ENCODE results near the gene KIF3B. TPM values are rescaled to one million over a fixed set of nuclear protein-coding genes. Genes with fewer than 3 reads are reported as not detected.

KIF3B gene
- total RNA-seq, 1 experiment from 2014 or later, result 31.5 TPM

DNA sequence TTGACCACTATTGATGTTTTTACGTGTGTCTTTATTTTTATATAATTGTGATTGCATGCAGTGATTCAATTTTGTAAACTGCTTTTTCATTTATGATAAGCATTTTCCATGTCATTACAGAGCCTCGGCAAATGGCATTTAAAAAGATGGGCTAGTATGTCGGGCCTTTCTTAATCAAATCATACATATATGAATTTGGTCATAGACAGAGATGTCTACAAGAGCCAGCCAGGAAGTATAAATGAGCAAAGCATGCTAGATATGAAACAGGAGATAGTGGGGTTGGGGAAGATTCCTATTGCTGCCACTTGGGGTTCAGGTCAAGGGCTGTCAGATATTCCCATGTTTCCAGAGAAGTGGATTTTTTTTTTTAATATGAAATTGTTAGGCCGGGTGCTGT lies 20.0 kb downstream of the KIF3B start:
- ChIA-PET RAD21 (ENCODE audit: low non-redundant PET in 1 of 2, low total read pairs in 2 of 2, uncharacterized antibody in 2 of 2, unreplicated experiment in 2 of 2) (no interaction called here), POLR2A (no interaction called here), CTCF (no interaction called here)
- H3K9ac ChIP-seq (ENCODE audit: low read length), result no peak overlapping the region
- no peak overlapping the region for H2AFZ ChIP-seq (ENCODE audit: low read depth, low read length, poor library complexity, severe bottlenecking)
- no peak overlapping the region for H3K27ac ChIP-seq (ENCODE audit: low read depth, low read length)
- no peaks in the 10 kb centered on the region for H4K20me1 ChIP-seq (ENCODE audit: insufficient read depth)
- no peak for ATAC-seq
- H3K4me1 ChIP-seq (ENCODE audit: control insufficient read depth in 1 of 2, insufficient read depth in 2 of 2, low read length in 2 of 2), result peaks cover 3 to 8% of the 10 kb centered on the region in 2 experiments; a peak in 3 of 4 replicates
- no peaks in the 10 kb centered on the region for H3K9me2 ChIP-seq (ENCODE audit: insufficient read depth)
- H3K4me2 ChIP-seq (ENCODE audit: low read length), result no peak overlapping the region
- no TSS peak for BruUV-seq (replicated peaks)
- H3K4me3 ChIP-seq (replicated peaks in 1 of 2; ENCODE audit: low read depth in 1 of 2, low read length in 2 of 2), result no peak overlapping the region
- H3K36me3 ChIP-seq (ENCODE audit: control insufficient read depth in 1 of 2, insufficient read depth in 2 of 2, low read length in 2 of 2), result no peaks in the 10 kb centered on the region
- peaks cover 22% of the 10 kb centered on the region for H3K79me2 ChIP-seq (ENCODE audit: insufficient read depth, low read length)
- no peak for DNase-seq (ENCODE audit: low read depth, low spot score)
- intact Hi-C loops (cut with micrococcal nuclease), result no loop called here
- no peaks in the 10 kb centered on the region for H3K27me3 ChIP-seq (ENCODE audit: insufficient read depth, low read length)
- TF ChIP-seq YY1 (IDR thresholded peaks at IDR 0.05; ENCODE audit: extremely low read depth, insufficient replicate concordance, low read depth, low read length), result no peak
- TF ChIP-seq ZFX (IDR thresholded peaks at IDR 0.05), result no peak
- TF ChIP-seq SP1 (IDR thresholded peaks at IDR 0.05; ENCODE audit: low read depth), result no peak
- no peak for TF ChIP-seq POLR2AphosphoS5 (IDR thresholded peaks at IDR 0.05; ENCODE audit: low read depth, low read length)
- TF ChIP-seq, protein P1, sequence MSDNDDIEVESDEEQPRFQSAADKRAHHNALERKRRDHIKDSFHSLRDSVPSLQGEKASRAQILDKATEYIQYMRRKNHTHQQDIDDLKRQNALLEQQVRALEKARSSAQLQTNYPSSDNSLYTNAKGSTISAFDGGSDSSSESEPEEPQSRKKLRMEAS (IDR thresholded peaks at IDR 0.05), result no peak
- TF ChIP-seq SIN3A (IDR thresholded peaks at IDR 0.05; ENCODE audit: low read depth), result no peak
- no peak for TF ChIP-seq ZNF274 (IDR thresholded peaks at IDR 0.05; ENCODE audit: low read depth, low read length)
- no peaks in the 10 kb centered on the region for H3K9me3 ChIP-seq (ENCODE audit: control insufficient read depth in 1 of 2, insufficient read depth in 1 of 2, low read depth in 1 of 2, low read length in 2 of 2)

DNA sequence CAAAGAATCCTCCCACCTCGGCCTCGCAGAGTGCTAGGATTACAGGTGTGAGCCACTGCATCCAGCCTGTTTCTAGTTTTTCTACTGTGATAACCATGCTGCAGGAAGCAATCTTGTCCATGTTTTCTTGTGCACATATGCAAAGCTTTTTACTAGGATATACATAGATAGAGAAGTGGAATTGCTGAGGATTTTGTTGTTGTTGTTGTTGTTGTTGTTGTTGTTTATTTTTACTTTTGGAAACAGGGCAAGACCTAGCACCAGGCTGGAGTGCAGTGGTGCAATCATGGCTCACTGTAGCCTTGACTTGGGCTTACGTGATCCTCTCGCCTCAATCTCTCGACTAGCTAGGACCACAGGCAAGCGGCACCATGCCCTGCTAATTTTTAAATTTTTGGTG lies 23.2 kb downstream of the KIF3B start:
- Histone ChIP-seq H3K4me3 (replicated peaks in 1 of 2; ENCODE audit: low read depth in 1 of 2, low read length in 2 of 2) (no peak overlapping the region), H3K36me3 (ENCODE audit: control insufficient read depth in 1 of 2, insufficient read depth in 2 of 2, low read length in 2 of 2) (no peaks in the 10 kb centered on the region), H3K9ac (ENCODE audit: low read length) (no peak overlapping the region), H3K4me2 (ENCODE audit: low read length) (peak overlapping the region; percentile 35; the same call in 1 of the 2 replicates), H4K20me1 (ENCODE audit: insufficient read depth) (no peaks in the 10 kb centered on the region), H3K27ac (ENCODE audit: low read depth, low read length) (no peak overlapping the region), H3K4me1 (ENCODE audit: control insufficient read depth in 1 of 2, insufficient read depth in 2 of 2, low read length in 2 of 2) (peaks cover 3 to 8% of the 10 kb centered on the region in 2 experiments; a peak in 3 of 4 replicates), H2AFZ (ENCODE audit: low read depth, low read length, poor library complexity, severe bottlenecking) (no peak overlapping the region), H3K27me3 (ENCODE audit: insufficient read depth, low read length) (no peaks in the 10 kb centered on the region), H3K9me2 (ENCODE audit: insufficient read depth) (no peaks in the 10 kb centered on the region), H3K79me2 (ENCODE audit: insufficient read depth, low read length) (peaks cover 26% of the 10 kb centered on the region), H3K9me3 (ENCODE audit: control insufficient read depth in 1 of 2, insufficient read depth in 1 of 2, low read depth in 1 of 2, low read length in 2 of 2) (no peaks in the 10 kb centered on the region)
- ChIA-PET RAD21 (ENCODE audit: low non-redundant PET in 1 of 2, low total read pairs in 2 of 2, uncharacterized antibody in 2 of 2, unreplicated experiment in 2 of 2) (no interaction called here), CTCF (no interaction called here), POLR2A (no interaction called here)
- intact Hi-C loops (cut with micrococcal nuclease), result no loop called here
- ATAC-seq (no peak), DNase-seq (ENCODE audit: low read depth, low spot score) (no peak)
- no TSS peak for BruUV-seq (replicated peaks)
- TF ChIP-seq EZH2phosphoT487 (IDR thresholded peaks at IDR 0.05; ENCODE audit: borderline replicate concordance), result no peak
- no peak for TF ChIP-seq FOSL1 (IDR thresholded peaks at IDR 0.05; ENCODE audit: low read depth)
- TF ChIP-seq JUND (IDR thresholded peaks at IDR 0.05), result no peak
- TF ChIP-seq POLR2AphosphoS5 (IDR thresholded peaks at IDR 0.05; ENCODE audit: low read depth, low read length), result no peak

All from HCT116 (cell line).